IMR-90 (cell line): ENCODE measurements around the gene FOXP4. TPM values are rescaled to one million over a fixed set of nuclear protein-coding genes. Genes with fewer than 3 reads are reported as not detected.
A peak's percentile ranks its signal among the peaks of the same experiment; 100 is the strongest.

ENCODE experiments used
- ATAC-seq: fragments of 200-7000 bp; cut with Tn5 transposase; 2 replicates; pipeline ENCODE4 v1.9.1; 2020; ENCODE audit warnings: low read depth, mild to moderate bottlenecking, moderate library complexity
- BruUV-seq: library from RNA; stranded (reverse); fragments of 400-500 nt; replicated peaks from 2 replicates; lab custom pipeline; 2021; lab: Mats Ljungman, UMichigan
- CTCF ChIA-PET: fragments of 300-600 bp; formaldehyde crosslinking; extraction: SDS; loops from one replicate; lab custom pipeline; 2021; ENCODE audit warnings: antibody characterized with exemption; lab: Yijun Ruan, JAX
- POLR2A ChIA-PET: fragments of 300-600 bp; sonication (Branson Sonifier 250); formaldehyde crosslinking; loops from one replicate; lab custom pipeline; 2022; ENCODE audit warnings: antibody characterized with exemption; ENCODE audit not compliant: unreplicated experiment; lab: Charles Lee
- DNase-seq: peaks from one replicate; pipeline ENCODE4 v3.0.0; 2013
- H2AFZ ChIP-seq: replicated peaks from 2 replicates; pipeline ENCODE3; 2013; ENCODE audit warnings: low read length, mild to moderate bottlenecking; ENCODE audit not compliant: poor library complexity
- H2AK5ac ChIP-seq: 2 replicates; pipeline ENCODE4 v1.6.1; 2013; ENCODE audit warnings: low read depth, low read length, inconsistent platforms
- H2AK9ac ChIP-seq: replicated peaks from 2 replicates; pipeline ENCODE3; 2013; ENCODE audit warnings: mild to moderate bottlenecking, low read depth, low read length, moderate library complexity; ENCODE audit not compliant: poor library complexity
- H2BK120ac ChIP-seq: 2 replicates; pipeline ENCODE4 v1.6.1; 2013; ENCODE audit warnings: low read depth, low read length, inconsistent platforms
- H2BK15ac ChIP-seq: 3 replicates; pipeline ENCODE4 v1.6.1; 2013; ENCODE audit warnings: low read depth, low read length, inconsistent platforms
- H2BK20ac ChIP-seq: 2 replicates; pipeline ENCODE4 v1.6.1; 2013; ENCODE audit warnings: low read depth, mild to moderate bottlenecking, inconsistent platforms, low read length, moderate library complexity
- H2BK5ac ChIP-seq: 2 replicates; pipeline ENCODE4 v1.6.1; 2013; ENCODE audit warnings: mild to moderate bottlenecking, low read depth, low read length, inconsistent platforms; ENCODE audit not compliant: poor library complexity, severe bottlenecking
- H3K14ac ChIP-seq: replicated peaks from 2 replicates; pipeline ENCODE4 v1.6.1; 2013; ENCODE audit warnings: low read depth, low read length, inconsistent platforms
- H3K18ac ChIP-seq: 2 replicates; pipeline ENCODE4 v1.6.1; 2013; ENCODE audit warnings: low read depth, low read length, control low read depth
- H3K23ac ChIP-seq: 2 replicates; pipeline ENCODE4 v1.6.1; 2013; ENCODE audit warnings: low read depth, low read length, inconsistent platforms
- H3K27ac ChIP-seq: 2 replicates; pipeline ENCODE4 v1.5.1; 2013; ENCODE audit warnings: mild to moderate bottlenecking, control low read depth, low read length; ENCODE audit not compliant: insufficient read depth
- H3K27me3 ChIP-seq: 2 replicates; pipeline ENCODE4 v1.6.1; 2013; ENCODE audit warnings: low read length; ENCODE audit not compliant: control insufficient read depth, insufficient read depth
- H3K36me3 ChIP-seq: 2 replicates; pipeline ENCODE4 v1.6.1; 2013; ENCODE audit warnings: low read length, mixed read lengths; ENCODE audit not compliant: control insufficient read depth, insufficient read depth
- H3K4ac ChIP-seq: 2 replicates; pipeline ENCODE4 v1.6.1; 2013; ENCODE audit warnings: low read depth, low read length, inconsistent platforms
- H3K4me1 ChIP-seq: 2 replicates; pipeline ENCODE4 v1.6.1; 2013; ENCODE audit warnings: low read length, mixed read lengths; ENCODE audit not compliant: control insufficient read depth, insufficient read depth
- H3K4me2 ChIP-seq: 2 replicates; pipeline ENCODE4 v1.6.1; 2013; ENCODE audit warnings: low read depth, mild to moderate bottlenecking, control low read depth, low read length, moderate library complexity
- H3K4me3 ChIP-seq: 2 replicates; pipeline ENCODE4 v1.5.1; 2013; ENCODE audit warnings: low read depth, mild to moderate bottlenecking, control low read depth, low read length, moderate library complexity; ENCODE audit not compliant: insufficient read depth
- H3K56ac ChIP-seq: 2 replicates; pipeline ENCODE4 v1.6.1; 2013; ENCODE audit warnings: low read length, inconsistent platforms; ENCODE audit not compliant: insufficient read depth; ENCODE audit errors: extremely low read depth
- H3K79me1 ChIP-seq, 2 experiments: 2 replicates each; pipeline ENCODE4 v1.6.1; 2013; ENCODE audit warnings: low read length in 2 of 2, inconsistent platforms in 1 of 2, low read depth in 1 of 2
- H3K9ac ChIP-seq: 2 replicates; pipeline ENCODE4 v1.6.1; 2013; ENCODE audit warnings: low read depth, low read length, control low read depth
- H3K9me1 ChIP-seq: 2 replicates; pipeline ENCODE4 v1.6.1; 2013; ENCODE audit warnings: low read length, inconsistent platforms; ENCODE audit not compliant: insufficient read depth
- H3K9me3 ChIP-seq: 2 replicates; pipeline ENCODE4 v1.6.1; 2013; ENCODE audit warnings: low read length; ENCODE audit not compliant: control insufficient read depth, insufficient read depth
- H4K20me1 ChIP-seq: 2 replicates; pipeline ENCODE4 v1.6.1; 2013; ENCODE audit warnings: low read length, inconsistent platforms; ENCODE audit not compliant: insufficient read depth
- H4K5ac ChIP-seq: 2 replicates; pipeline ENCODE4 v1.6.1; 2013; ENCODE audit warnings: mild to moderate bottlenecking, low read depth, low read length, control low read depth
- H4K8ac ChIP-seq, 2 experiments: 2 replicates each; pipeline ENCODE4 v1.6.1; 2013; ENCODE audit warnings: low read depth in 2 of 2, low read length in 2 of 2, control low read depth in 1 of 2, inconsistent platforms in 1 of 2
- H4K91ac ChIP-seq: 2 replicates; pipeline ENCODE4 v1.6.1; 2013; ENCODE audit warnings: low read depth, low read length, inconsistent platforms; ENCODE audit not compliant: insufficient read depth
- BHLHE40 ChIP-seq: fragments of 150-350 bp; IDR thresholded peaks from 2 replicates; pipeline ENCODE4 v1.6.1; 2016; ENCODE audit warnings: mild to moderate bottlenecking, low read depth, low read length
- CEBPB ChIP-seq: IDR thresholded peaks from 2 replicates; pipeline ENCODE4 v1.6.1; 2012; ENCODE audit warnings: low read depth, low read length, improper control_type of control experiment
- CHD1 ChIP-seq: IDR thresholded peaks from 2 replicates; pipeline ENCODE4 v1.6.1; 2012; ENCODE audit warnings: low read depth, low read length, improper control_type of control experiment
- CTCF ChIP-seq: conservative IDR thresholded peaks from 2 replicates; pipeline ENCODE4 v1.5.1; 2012; ENCODE audit warnings: mild to moderate bottlenecking, low read depth, low read length, improper control_type of control experiment
- FOS ChIP-seq: fragments of 150-350 bp; IDR thresholded peaks from 2 replicates; pipeline ENCODE4 v1.6.1; 2016; ENCODE audit warnings: low read depth, low read length
- MAFK ChIP-seq: IDR thresholded peaks from 2 replicates; pipeline ENCODE4 v1.6.1; 2012; ENCODE audit warnings: low read depth, low read length, improper control_type of control experiment
- MAZ ChIP-seq: IDR thresholded peaks from 2 replicates; pipeline ENCODE4 v1.6.1; 2012; ENCODE audit warnings: low read depth, mild to moderate bottlenecking, low read length, improper control_type of control experiment, moderate library complexity, borderline replicate concordance
- MXI1 ChIP-seq: IDR thresholded peaks from 2 replicates; pipeline ENCODE4 v1.6.1; 2012; ENCODE audit warnings: low read depth, mild to moderate bottlenecking, low read length, moderate library complexity, borderline replicate concordance
- NFE2L2 ChIP-seq: fragments of 150-350 bp; IDR thresholded peaks from 2 replicates; pipeline ENCODE4 v1.6.1; 2016; ENCODE audit warnings: low read depth, mild to moderate bottlenecking, low read length
- POLR2A ChIP-seq: IDR thresholded peaks from 2 replicates; pipeline ENCODE4 v1.6.1; 2012; ENCODE audit warnings: mild to moderate bottlenecking, low read depth, low read length
- RAD21 ChIP-seq: IDR thresholded peaks from 2 replicates; pipeline ENCODE4 v1.6.1; 2012; ENCODE audit warnings: low read length, improper control_type of control experiment
- RCOR1 ChIP-seq: IDR thresholded peaks from 2 replicates; pipeline ENCODE4 v1.6.1; 2012; ENCODE audit warnings: mild to moderate bottlenecking, low read length, improper control_type of control experiment; ENCODE audit not compliant: insufficient replicate concordance
- RFX5 ChIP-seq: IDR thresholded peaks from 2 replicates; pipeline ENCODE4 v1.8.0; 2012; ENCODE audit warnings: low read depth, mild to moderate bottlenecking, low read length, moderate library complexity
- SMC3 ChIP-seq: fragments of 150-350 bp; IDR thresholded peaks from 2 replicates; pipeline ENCODE4 v1.6.1; 2016; ENCODE audit warnings: low read depth, mild to moderate bottlenecking, antibody characterized with exemption, low read length, moderate library complexity
- WGBS, 2 experiments: methylation state at CpG; one replicate each; pipeline versions ENCODE4 v1.1.5 to v1.1.7; 2013; ENCODE audit warnings: missing lambda C conversion rate in 2 of 2; ENCODE audit not compliant: insufficient read length in 1 of 2; ENCODE audit errors: extremely low coverage in 2 of 2; 5-methylcytosine and 5-hydroxymethylcytosine counted together
- dilution Hi-C: fragments of 300-500 bp; cut with HindIII; formaldehyde crosslinking; loops from one replicate; pipeline ENCODE4 v1.14.3; 2018; ENCODE audit warnings: low sequenced_read_pairs; ENCODE audit not compliant: unreplicated experiment
- in situ Hi-C: fragments of 300-500 bp; cut with MboI; formaldehyde crosslinking; loops from 3 replicates; pipeline ENCODE4 v1.14.3; 2019; ENCODE audit warnings: low sequenced_read_pairs, inconsistent platforms, mixed read lengths
- intact Hi-C: fragments of 100-400 bp; cut with micrococcal nuclease; formaldehyde crosslinking; loops from 2 replicates; pipeline ENCODE4 v1.10.0; 2022
- polyA plus RNA-seq, 3 experiments: library from polyadenylated mRNA; depleted of rRNA; stranded (reverse); fragments of >200 nt; gene quantifications; 2 replicates each; pipeline ENCODE4 v1.2.3, GENCODE V29; 2012; ENCODE audit warnings: low replicate concordance in 1 of 3
- total RNA-seq: library from RNA; depleted of rRNA; stranded (reverse); fragments of >200 nt; gene quantifications from 2 replicates; pipeline ENCODE4 v1.2.3, GENCODE V29; 2012
- TF ChIP-seq, protein P1 (sequence below): fragments of 150-350 bp; IDR thresholded peaks from 2 replicates; pipeline ENCODE4 v1.6.1; 2016; ENCODE audit warnings: low read depth, mild to moderate bottlenecking, low read length, moderate library complexity, borderline replicate concordance
- TF ChIP-seq, protein P2 (sequence below): fragments of 150-350 bp; IDR thresholded peaks from 2 replicates; pipeline ENCODE4 v1.6.1; 2017; ENCODE audit warnings: mild to moderate bottlenecking, antibody characterized with exemption, low read length, low read depth

Gene FOXP4
- total and polyA plus RNA-seq, 2 of the 4 experiments (the other 2 are of a cell fraction): 0.72 to 9.5 TPM

DNA sequence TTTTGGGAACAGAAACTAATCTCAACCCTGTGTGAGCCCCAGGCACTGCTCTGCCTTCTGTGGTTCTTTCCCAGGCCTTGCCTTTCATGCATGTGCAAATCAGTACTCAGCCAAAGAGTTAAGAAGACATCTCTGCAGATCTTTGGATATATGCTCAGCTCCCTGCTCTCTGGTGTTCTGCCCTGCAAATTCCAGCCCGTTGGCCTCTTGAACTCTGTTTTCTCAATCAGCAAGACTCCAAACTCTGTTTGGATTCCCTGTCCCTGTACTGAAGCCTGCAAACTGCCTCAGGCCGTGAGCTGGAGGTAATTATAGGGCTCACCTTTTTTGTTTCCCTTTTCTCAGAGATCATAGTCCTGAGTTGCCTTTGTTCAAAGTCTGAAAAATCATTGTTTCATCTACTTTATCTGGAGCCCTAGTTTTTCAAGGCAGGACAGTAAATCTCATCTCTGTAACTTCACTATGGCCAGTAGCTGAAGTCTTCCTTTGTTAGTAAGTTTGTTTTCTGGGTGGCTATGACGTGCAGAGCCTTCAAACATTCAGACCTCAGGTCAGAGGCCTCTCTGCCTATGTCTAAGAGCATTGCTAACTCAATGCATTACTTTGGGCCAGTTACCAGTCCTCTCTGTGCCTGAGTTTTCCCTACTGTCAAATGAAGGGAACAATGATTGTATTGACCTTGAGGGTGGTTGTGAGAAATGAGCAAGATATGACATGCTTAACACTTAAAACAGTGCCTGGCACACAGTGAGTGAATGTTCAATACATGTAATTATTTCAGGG is 76.2 kb downstream of the FOXP4 start:
- WGBS, 2 experiments: 20% methylated on average over 1 of the region's 3 CpGs; no CpG with 5 or more reads in 1 of the 2 experiments
- H4K5ac ChIP-seq: no peak overlapping the region

More for the DNA sequence above, 76.2 kb downstream of the FOXP4 start:
- TF ChIP-seq RFX5 (no peak), SMC3 (no peak), CHD1 (no peak), MAFK (no peak), CTCF (no peak), NFE2L2 (no peak), FOS (no peak), POLR2A (no peak), CEBPB (no peak), MXI1 (no peak), RAD21 (no peak), RCOR1 (no peak), BHLHE40 (no peak), MAZ (no peak)
- TF ChIP-seq, protein P1, sequence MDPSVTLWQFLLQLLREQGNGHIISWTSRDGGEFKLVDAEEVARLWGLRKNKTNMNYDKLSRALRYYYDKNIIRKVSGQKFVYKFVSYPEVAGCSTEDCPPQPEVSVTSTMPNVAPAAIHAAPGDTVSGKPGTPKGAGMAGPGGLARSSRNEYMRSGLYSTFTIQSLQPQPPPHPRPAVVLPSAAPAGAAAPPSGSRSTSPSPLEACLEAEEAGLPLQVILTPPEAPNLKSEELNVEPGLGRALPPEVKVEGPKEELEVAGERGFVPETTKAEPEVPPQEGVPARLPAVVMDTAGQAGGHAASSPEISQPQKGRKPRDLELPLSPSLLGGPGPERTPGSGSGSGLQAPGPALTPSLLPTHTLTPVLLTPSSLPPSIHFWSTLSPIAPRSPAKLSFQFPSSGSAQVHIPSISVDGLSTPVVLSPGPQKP: no peak
- TF ChIP-seq, protein P2, sequence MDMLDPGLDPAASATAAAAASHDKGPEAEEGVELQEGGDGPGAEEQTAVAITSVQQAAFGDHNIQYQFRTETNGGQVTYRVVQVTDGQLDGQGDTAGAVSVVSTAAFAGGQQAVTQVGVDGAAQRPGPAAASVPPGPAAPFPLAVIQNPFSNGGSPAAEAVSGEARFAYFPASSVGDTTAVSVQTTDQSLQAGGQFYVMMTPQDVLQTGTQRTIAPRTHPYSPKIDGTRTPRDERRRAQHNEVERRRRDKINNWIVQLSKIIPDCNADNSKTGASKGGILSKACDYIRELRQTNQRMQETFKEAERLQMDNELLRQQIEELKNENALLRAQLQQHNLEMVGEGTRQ: no peak
- Histone ChIP-seq H4K91ac (no peak overlapping the region), H3K27me3 (peaks cover 22% of the 10 kb centered on the region), H3K4ac (no peak overlapping the region), H3K79me1 (no peaks in the 10 kb centered on the region), H3K36me3 (no peaks in the 10 kb centered on the region), H3K23ac (peak overlapping the region; percentile 66; the same call in 1 of the 2 replicates), H2BK120ac (no peak overlapping the region), H3K4me3 (no peak overlapping the region), H3K4me2 (no peak overlapping the region), H2BK5ac (no peak overlapping the region), H2AK9ac (no peak overlapping the region), H2BK15ac (no peak overlapping the region), H4K8ac (no peak overlapping the region), H2AK5ac (no peak overlapping the region), H3K14ac (no peak overlapping the region), H3K4me1 (no peaks in the 10 kb centered on the region), H3K56ac (no peak overlapping the region), H3K9me1 (no peaks in the 10 kb centered on the region), H3K9me3 (peaks cover 10% of the 10 kb centered on the region), H3K18ac (no peak overlapping the region), H3K27ac (no peak overlapping the region), H2AFZ (no peak overlapping the region), H3K9ac (no peak overlapping the region), H4K20me1 (no peaks in the 10 kb centered on the region), H2BK20ac (no peak overlapping the region)
- intact Hi-C loops (no loop called here), dilution Hi-C loops (no loop called here), in situ Hi-C loops (no loop called here)
- ATAC-seq (peak; percentile 59), DNase-seq (no peak)
- CTCF ChIA-PET: no interaction called here
- BruUV-seq: no TSS peak
- POLR2A ChIA-PET: no interaction called here
